ENCODE results near the gene FNDC3B. TPM values are rescaled to one million over a fixed set of nuclear protein-coding genes. Genes with fewer than 3 reads are reported as not detected.

Gene FNDC3B
- total RNA-seq, 4 donors from 2014 or later = 49.7 to 188 (median 165) TPM

- no peaks in the 10 kb centered on the region for H3K9me3 ChIP-seq
These were observed 318.7 kb downstream of the FNDC3B start for GRCh38 chr3:172357850-172358754.

GRCh38 chr3:172359231-172359630 is 319.9 kb downstream of the FNDC3B start:
- TF ChIP-seq CTCF (IDR thresholded peaks at IDR 0.05) = no peak
- no peaks in the 10 kb centered on the region for H3K9me3 ChIP-seq
- no peaks in the 10 kb centered on the region for H3K27me3 ChIP-seq
- H3K4me1 ChIP-seq = no peaks in the 10 kb centered on the region
- H3K36me3 ChIP-seq = no peaks in the 10 kb centered on the region
- no peak overlapping the region for H3K27ac ChIP-seq
- intact Hi-C loops (cut with DNase I; ENCODE audit: low total_unique reads) = no loop called here
- no peak for DNase-seq
- H3K4me3 ChIP-seq = no peak overlapping the region

More at GRCh38 chr3:172357850-172358754, 318.7 kb downstream of the FNDC3B start:
- peak overlapping the region; percentile 2 to 13 for H3K27ac ChIP-seq
- H3K27me3 ChIP-seq = no peaks in the 10 kb centered on the region
- no peak overlapping the region for H3K4me3 ChIP-seq
- H3K4me1 ChIP-seq = no peaks in the 10 kb centered on the region
- no peaks in the 10 kb centered on the region for H3K36me3 ChIP-seq
- TF ChIP-seq POLR2A (IDR thresholded peaks at IDR 0.05) = no peak
- no peak for DNase-seq
- intact Hi-C loops (cut with DNase I; ENCODE audit: low total_unique reads) = no loop called here

- no peak overlapping the region for H3K4me3 ChIP-seq
- H3K27ac ChIP-seq = no peak overlapping the region
- H3K9me3 ChIP-seq = no peaks in the 10 kb centered on the region
- intact Hi-C loops (cut with DNase I; ENCODE audit: low total_unique reads) = no loop called here
- no peaks in the 10 kb centered on the region for H3K4me1 ChIP-seq
- H3K27me3 ChIP-seq = no peaks in the 10 kb centered on the region
- DNase-seq = no peak
- H3K36me3 ChIP-seq = no peaks in the 10 kb centered on the region
- TF ChIP-seq POLR2A (IDR thresholded peaks at IDR 0.05) = no peak
- no peak for TF ChIP-seq CTCF (IDR thresholded peaks at IDR 0.05)
These were observed 320.6 kb downstream of the FNDC3B start for GRCh38 chr3:172359996-172360395.

- Histone ChIP-seq H3K27me3 (no peaks in the 10 kb centered on the region), H3K36me3 (no peaks in the 10 kb centered on the region)
These were observed 323.2 kb downstream of the FNDC3B start for GRCh38 chr3:172362583-172362982.

GRCh38 chr3:172364374-172365027 is 325.1 kb downstream of the FNDC3B start:
- H3K9me3 ChIP-seq = no peaks in the 10 kb centered on the region
- H3K4me3 ChIP-seq = no peak overlapping the region
- no peaks in the 10 kb centered on the region for H3K36me3 ChIP-seq
- no peaks in the 10 kb centered on the region for H3K4me1 ChIP-seq
- no peak overlapping the region for H3K27ac ChIP-seq
- TF ChIP-seq CTCF (IDR thresholded peaks at IDR 0.05) (no peak), POLR2A (IDR thresholded peaks at IDR 0.05) (no peak)
- DNase-seq = no peak
- intact Hi-C loops (cut with DNase I; ENCODE audit: low total_unique reads) = no loop called here
- H3K27me3 ChIP-seq = no peaks in the 10 kb centered on the region

More at GRCh38 chr3:172362583-172362982, 323.2 kb downstream of the FNDC3B start:
- Histone ChIP-seq H3K4me1 (no peaks in the 10 kb centered on the region), H3K27ac (no peak overlapping the region), H3K4me3 (no peak overlapping the region), H3K9me3 (no peaks in the 10 kb centered on the region)
- DNase-seq = no peak
- no peak for TF ChIP-seq POLR2A (IDR thresholded peaks at IDR 0.05)
- TF ChIP-seq CTCF (IDR thresholded peaks at IDR 0.05) = no peak
- intact Hi-C loops (cut with DNase I; ENCODE audit: low total_unique reads) = no loop called here
